ENCODE results near the gene MAGOHB.
"Not testable (repeated sequence)": the region's sequence is repeated elsewhere in the genome, so short reads cannot be mapped to it uniquely, and the experiment has no call there.

The MAGOHB gene

GRCh38 chr12:10611258-10611657, 2.2 kb downstream of the MAGOHB start:
- not testable (repeated sequence) for DNase-seq

- no peak for DNase-seq
Measured at GRCh38 chr12:10610188-10610587, 3.2 kb downstream of the MAGOHB start.

- DNase-seq: no peak
Measured at GRCh38 chr12:10607885-10608458, 5.4 kb downstream of the MAGOHB start.

GRCh38 chr12:10601860-10602259, 11.5 kb downstream of the MAGOHB start:
- no peak for DNase-seq

GRCh38 chr12:10600988-10601387, 12.4 kb downstream of the MAGOHB start:
- no peak for DNase-seq

- no peak for DNase-seq
Measured at GRCh38 chr12:10595881-10596280, 17.5 kb downstream of the MAGOHB start.

- no peak for DNase-seq
Measured at GRCh38 chr12:10590966-10591365, 22.4 kb downstream of the MAGOHB start.

- DNase-seq: no peak
Measured at GRCh38 chr12:10584415-10584814, 29.0 kb downstream of the MAGOHB start.

- DNase-seq: no peak
Measured at GRCh38 chr12:10582704-10583103, 30.7 kb downstream of the MAGOHB start.

GRCh38 chr12:10582133-10582532, 31.3 kb downstream of the MAGOHB start:
- not testable (repeated sequence) for DNase-seq

GRCh38 chr12:10574307-10574706, 39.1 kb downstream of the MAGOHB start:
- no peak for DNase-seq

- not testable (repeated sequence) for DNase-seq
Measured at GRCh38 chr12:10572021-10572490, 41.4 kb downstream of the MAGOHB start.

GRCh38 chr12:10571141-10571540, 42.3 kb downstream of the MAGOHB start:
- no peak for DNase-seq

GRCh38 chr12:10567813-10568212, 45.6 kb downstream of the MAGOHB start:
- DNase-seq: no peak

- no peak for DNase-seq
Measured at GRCh38 chr12:10563966-10564365, 49.4 kb downstream of the MAGOHB start.

GRCh38 chr12:10563002-10563401, 50.4 kb downstream of the MAGOHB start:
- DNase-seq: no peak

GRCh38 chr12:10562306-10562933, 51.0 kb downstream of the MAGOHB start:
- no peak for DNase-seq

- no peak for DNase-seq
Measured at GRCh38 chr12:10559244-10559643, 54.2 kb downstream of the MAGOHB start.

- DNase-seq: no peak
Measured at GRCh38 chr12:10558789-10559188, 54.6 kb downstream of the MAGOHB start.

GRCh38 chr12:10558301-10558700, 55.1 kb downstream of the MAGOHB start:
- DNase-seq: no peak

- DNase-seq: no peak
Measured at GRCh38 chr12:10557766-10558165, 55.6 kb downstream of the MAGOHB start.

- no peak for DNase-seq
Measured at GRCh38 chr12:10557329-10557728, 56.1 kb downstream of the MAGOHB start.

GRCh38 chr12:10554756-10555481, 58.5 kb downstream of the MAGOHB start:
- no peak for DNase-seq

GRCh38 chr12:10554228-10554755, 59.1 kb downstream of the MAGOHB start:
- no peak for DNase-seq

All from SHP77 treated with DMSO at 0.1 percent for 48 hours (cell line).